NCI-H226 (cell line): Measurements from ENCODE around the gene PCDH9.
A peak's percentile ranks its signal among the peaks of the same experiment; 100 is the strongest.

Experiments used
- DNase-seq: peaks from one replicate; pipeline ENCODE4 v3.0.0-alpha.2; 2015

The PCDH9 gene

GRCh38 chr13:67158903-67159302 is 71.2 kb downstream of the PCDH9 start:
- no peak for DNase-seq

GRCh38 chr13:67156723-67157060 is 73.4 kb downstream of the PCDH9 start:
- DNase-seq = no peak

GRCh38 chr13:67155898-67156722 is 74.0 kb downstream of the PCDH9 start:
- DNase-seq = no peak

- no peak for DNase-seq
Observed at GRCh38 chr13:67152085-67152484, 78.1 kb downstream of the PCDH9 start.

- no peak for DNase-seq
Observed at GRCh38 chr13:67151652-67152051, 78.5 kb downstream of the PCDH9 start.

GRCh38 chr13:67150608-67151007 is 79.5 kb downstream of the PCDH9 start:
- no peak for DNase-seq

GRCh38 chr13:67148161-67148571 is 82.0 kb downstream of the PCDH9 start:
- no peak for DNase-seq

- DNase-seq = peak; percentile 34
Observed at GRCh38 chr13:67147342-67148133, 82.6 kb downstream of the PCDH9 start.

GRCh38 chr13:67146523-67147130 is 83.5 kb downstream of the PCDH9 start:
- DNase-seq = no peak

- DNase-seq = no peak
Observed at GRCh38 chr13:67145950-67146349, 84.2 kb downstream of the PCDH9 start.

GRCh38 chr13:67143544-67144115 is 86.5 kb downstream of the PCDH9 start:
- no peak for DNase-seq

GRCh38 chr13:67140006-67140405 is 90.1 kb downstream of the PCDH9 start:
- no peak for DNase-seq

- DNase-seq = no peak
Observed at GRCh38 chr13:67139551-67139950, 90.6 kb downstream of the PCDH9 start.

- no peak for DNase-seq
Observed at GRCh38 chr13:67138970-67139369, 91.2 kb downstream of the PCDH9 start.

- DNase-seq = peak; percentile 79
Observed at GRCh38 chr13:67137044-67137735, 92.9 kb downstream of the PCDH9 start.

GRCh38 chr13:67136157-67136556 is 94.0 kb downstream of the PCDH9 start:
- DNase-seq = no peak

- DNase-seq = no peak
Observed at GRCh38 chr13:67135356-67135755, 94.8 kb downstream of the PCDH9 start.

- no peak for DNase-seq
Observed at GRCh38 chr13:67134417-67135129, 95.6 kb downstream of the PCDH9 start.

GRCh38 chr13:67133476-67133875 is 96.7 kb downstream of the PCDH9 start:
- DNase-seq = peak; percentile 37

- no peak for DNase-seq
Observed at GRCh38 chr13:67131393-67131792, 98.7 kb downstream of the PCDH9 start.

GRCh38 chr13:67130444-67130843 is 99.7 kb downstream of the PCDH9 start:
- no peak for DNase-seq

GRCh38 chr13:67128136-67128535 is 102.0 kb downstream of the PCDH9 start:
- no peak for DNase-seq
